Psoas muscle (tissue), 8 donors: ENCODE data around the gene NBL1. TPM values are rescaled to one million over a fixed set of nuclear protein-coding genes. Genes with fewer than 3 reads are reported as not detected.

Experiments used
- ATAC-seq, 4 donors: fragments of 200-7000 bp; cut with Tn5 transposase; one replicate each; pipeline ENCODE4 v1.9.1; 2020; ENCODE audit warnings: moderate library complexity in 3 of 4, mild to moderate bottlenecking in 2 of 4
- DNase-seq, 2 donors: peaks; one replicate each; pipeline ENCODE4 v3.0.0-alpha.2; 2020
- H3K27ac ChIP-seq: fragments of 200-600 bp; one replicate; pipeline ENCODE4 v1.8.0; 2022
- H3K27me3 ChIP-seq, 3 donors: fragments of 200-600 bp in 1 of 3; one replicate each; pipeline versions ENCODE4 v1.6.1 to v1.8.0; 2013 to 2022; ENCODE audit warnings: low read length in 2 of 3, mild to moderate bottlenecking in 2 of 3, moderate library complexity in 1 of 3; ENCODE audit not compliant: insufficient read depth in 3 of 3
- H3K36me3 ChIP-seq, 2 donors: fragments of 200-600 bp in 1 of 2; one replicate each; pipeline versions ENCODE4 v1.6.1 to v1.8.0; 2013 to 2022; ENCODE audit warnings: low read depth in 1 of 2, mild to moderate bottlenecking in 1 of 2, moderate library complexity in 1 of 2; ENCODE audit not compliant: insufficient read depth in 1 of 2
- H3K4me1 ChIP-seq: fragments of 200-600 bp; one replicate; pipeline ENCODE4 v1.8.0; 2022
- H3K4me3 ChIP-seq: fragments of 200-600 bp; one replicate; pipeline ENCODE4 v1.8.0; 2022; ENCODE audit warnings: mild to moderate bottlenecking
- H3K9me3 ChIP-seq: fragments of 200-600 bp; one replicate; pipeline ENCODE4 v1.8.0; 2022
- WGBS, 3 donors: extraction: QIAGEN DNeasy Blood & Tissue Kit; methylation state at CpG; one replicate each; pipeline versions ENCODE4 v1.1.6 to v1.1.7; 2013; 5-methylcytosine and 5-hydroxymethylcytosine counted together
- intact Hi-C, 2 donors: fragments of 100-400 bp; cut with DNase I; formaldehyde crosslinking; loops; one replicate each; pipeline versions ENCODE4 v1.11.0 to v1.14.2; 2022
- long read RNA-seq, 2 donors: library from polyadenylated mRNA; unstranded; transcript quantifications; one replicate each; pipeline ENCODE4 v2.0.0, GENCODE V29; 2021
- polyA plus RNA-seq, 3 donors: library from polyadenylated mRNA; stranded (reverse); fragments of 200-250 nt; gene quantifications; one replicate each; pipeline ENCODE4 v1.2.3, GENCODE V29; 2013
- total RNA-seq, 4 donors: library from RNA; stranded (reverse); fragmentation: NEBNext Ultra II Directional in 2 of 4; extraction: Animal tissue kit (Norgen Biotek cat#: 25700) in 2 of 4; gene quantifications; one replicate each; pipeline versions ENCODE4 v1.2.1 to v1.2.4, GENCODE V29; 2021 to 2023
- TF ChIP-seq, protein P1 (sequence below): fragments of 200-600 bp; IDR thresholded peaks from one replicate; pipeline ENCODE4 v1.8.0; 2022; ENCODE audit warnings: antibody characterized with exemption
- donor health status: healthy with polysubstance abuse.
- donor health status: DM: no; HTN: no; CAD: no; lungs with moderate emphysema.
- donor health status: Bipolar disorder and iron deficiency.
- donor health status: healthy.
- donor health status: DM: yes; HTN: yes; CAD: no.
- donor health status: DM: no; HTN: no; CAD: no.
- donor health status: DM: no; HTN: no; CAD: no.
- donor health status: DM: yes; HTN: yes; CAD: no.

NBL1 gene, protein sequence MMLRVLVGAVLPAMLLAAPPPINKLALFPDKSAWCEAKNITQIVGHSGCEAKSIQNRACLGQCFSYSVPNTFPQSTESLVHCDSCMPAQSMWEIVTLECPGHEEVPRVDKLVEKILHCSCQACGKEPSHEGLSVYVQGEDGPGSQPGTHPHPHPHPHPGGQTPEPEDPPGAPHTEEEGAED
- total RNA-seq (10 to 100 TPM; 11.8 to 22.8 (median 16.0) TPM), polyA plus RNA-seq (10 to 100 TPM; 12.4 to 15.1 (median 13.0) TPM)
- long read RNA-seq, donor 1, transcript NBL1-202 (4 exons, 2,172 nt): major isoform, 28 of 31 reads
- long read RNA-seq, donor 1, partial matches to known transcripts: 0 of 31 reads
- long read RNA-seq, donor 1, other reads (novel, unspliced or antisense): 3 of 31 reads
- long read RNA-seq, donor 2, transcript NBL1-202 (4 exons, 2,172 nt): major isoform, 36 of 41 reads
- long read RNA-seq, donor 2, partial matches to known transcripts: 3 of 41 reads
- long read RNA-seq, donor 2, other reads (novel, unspliced or antisense): 2 of 41 reads

- H3K27ac ChIP-seq: peak within 1 kb of the TSS; percentile 72
- H3K4me3 ChIP-seq: peak within 1 kb of the TSS; percentile 71
- H3K36me3 ChIP-seq: no peaks in the 10 kb centered on the region
- intact Hi-C loops: no loop called here
- peak; percentile 43 to 64 (median 56) for ATAC-seq
- H3K27me3 ChIP-seq: peaks cover 0 to 16% (median 7%) of the 10 kb centered on the region in 3 donors
- H3K9me3 ChIP-seq: no peaks in the 10 kb centered on the region
- 2 to 7% (median 6%) methylated on average over 38 to 90 of the region's 90 CpGs for WGBS, 3 donors
- TF ChIP-seq, protein P1, sequence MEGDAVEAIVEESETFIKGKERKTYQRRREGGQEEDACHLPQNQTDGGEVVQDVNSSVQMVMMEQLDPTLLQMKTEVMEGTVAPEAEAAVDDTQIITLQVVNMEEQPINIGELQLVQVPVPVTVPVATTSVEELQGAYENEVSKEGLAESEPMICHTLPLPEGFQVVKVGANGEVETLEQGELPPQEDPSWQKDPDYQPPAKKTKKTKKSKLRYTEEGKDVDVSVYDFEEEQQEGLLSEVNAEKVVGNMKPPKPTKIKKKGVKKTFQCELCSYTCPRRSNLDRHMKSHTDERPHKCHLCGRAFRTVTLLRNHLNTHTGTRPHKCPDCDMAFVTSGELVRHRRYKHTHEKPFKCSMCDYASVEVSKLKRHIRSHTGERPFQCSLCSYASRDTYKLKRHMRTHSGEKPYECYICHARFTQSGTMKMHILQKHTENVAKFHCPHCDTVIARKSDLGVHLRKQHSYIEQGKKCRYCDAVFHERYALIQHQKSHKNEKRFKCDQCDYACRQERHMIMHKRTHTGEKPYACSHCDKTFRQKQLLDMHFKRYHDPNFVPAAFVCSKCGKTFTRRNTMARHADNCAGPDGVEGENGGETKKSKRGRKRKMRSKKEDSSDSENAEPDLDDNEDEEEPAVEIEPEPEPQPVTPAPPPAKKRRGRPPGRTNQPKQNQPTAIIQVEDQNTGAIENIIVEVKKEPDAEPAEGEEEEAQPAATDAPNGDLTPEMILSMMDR: no peak
- peaks cover 4% of the 10 kb centered on the region for H3K4me1 ChIP-seq
- peak; percentile 75 to 80 for DNase-seq
These were observed at the start of gene NBL1 for GRCh38 chr1:19643602-19644394. Gene NBL1 (plus strand): TSS chr1:19644311. CDS start chr1:19655031, 10,720 bp downstream.

DNA sequence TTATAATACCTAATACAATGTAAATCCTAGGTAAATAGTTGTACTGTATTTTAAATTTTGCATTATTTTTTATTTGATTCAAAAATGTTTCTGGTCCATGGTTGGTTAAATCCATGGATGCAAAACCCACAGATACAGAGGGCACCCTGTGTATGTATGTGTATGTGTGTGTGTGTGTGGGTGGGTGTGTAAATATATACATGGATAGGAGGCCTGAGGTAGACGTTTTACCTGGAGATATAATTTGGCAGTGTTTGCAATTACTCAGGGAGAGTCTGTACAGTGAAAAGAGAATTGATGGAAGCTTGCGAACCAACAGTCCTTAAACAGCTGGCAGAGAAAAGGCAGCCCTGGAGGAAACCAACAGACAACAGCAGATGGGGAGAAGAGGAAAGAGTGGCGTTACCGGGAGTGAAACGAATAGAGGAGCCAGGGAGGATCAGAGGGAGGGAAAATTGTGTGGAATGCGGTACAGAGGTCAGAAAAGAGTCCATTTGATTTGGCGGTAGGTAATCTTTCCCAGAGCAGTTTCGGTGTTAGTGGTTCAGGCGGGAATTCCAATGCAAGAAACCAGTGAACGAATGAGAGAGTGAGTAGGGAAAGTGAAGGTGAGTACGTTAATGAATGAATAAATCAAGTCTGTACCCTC lies 47.9 kb upstream of the NBL1 start:
- DNase-seq: no peak
- TF ChIP-seq, protein P1: no peak
- 5 to 6% (median 5%) methylated on average over 11 of the region's 11 CpGs for WGBS, 3 donors
- ATAC-seq: peak; percentile 7 to 35 (median 12)
- H3K27me3 ChIP-seq: no peaks in the 10 kb centered on the region
- peaks cover 30% of the 10 kb centered on the region for H3K4me1 ChIP-seq
- intact Hi-C loops: loop anchor here in 1 of 2 donors (5.0 kb wide), 1 partner anchor 109 kb away; the partner anchor contains the start of gene CAPZB
- H3K9me3 ChIP-seq: no peaks in the 10 kb centered on the region
- peaks cover 0 to 6% of the 10 kb centered on the region in 2 donors for H3K36me3 ChIP-seq
- peak overlapping the region; percentile 90 for H3K27ac ChIP-seq
- H3K4me3 ChIP-seq: peak overlapping the region; percentile 83

- WGBS, 3 donors: 0 to 1% (median 0%) methylated on average over 57 to 65 of the region's 65 CpGs
- TF ChIP-seq, protein P1: no peak
- Histone ChIP-seq H3K4me3 (peak overlapping the region; percentile 83), H3K27me3 (no peaks in the 10 kb centered on the region), H3K4me1 (peaks cover 30% of the 10 kb centered on the region), H3K27ac (peak overlapping the region; percentile 90), H3K36me3 (peaks cover 0 to 11% of the 10 kb centered on the region in 2 donors), H3K9me3 (no peaks in the 10 kb centered on the region)
- ATAC-seq: peak; percentile 96 to 99 (median 97)
- peak; percentile 95 to 97 for DNase-seq
- intact Hi-C loops: loop anchor here in 1 of 2 donors (5.0 kb wide), 1 partner anchor 110 kb away; the partner anchor contains the start of gene CAPZB
These were observed 47.2 kb upstream of the NBL1 start for GRCh38 chr1:19596714-19597495.
